Measurements from ENCODE around the gene TNN. TPM values are rescaled to one million over a fixed set of nuclear protein-coding genes. Genes with fewer than 3 reads are reported as not detected.
"Not testable (repeated sequence)": the region's sequence is repeated elsewhere in the genome, so short reads cannot be mapped to it uniquely, and the experiment has no call there.

TNN gene
- total RNA-seq (not detected), polyA plus RNA-seq (under 1 TPM in 1 of 4 donors, not detected in 3; 0.09 TPM)

- DNase-seq (no peak), ATAC-seq (ENCODE audit: low read depth in 2 of 2) (no peak)
- H3K27me3 Mint-ChIP-seq: peaks cover 38% of the 10 kb centered on the region
- H3K9me3 ChIP-seq (ENCODE audit: control insufficient read depth in 2 of 2, low read length in 2 of 2): no peaks in the 10 kb centered on the region
- peaks cover 0 to 7% (median 3%) of the 10 kb centered on the region in 4 donors for H3K4me1 Mint-ChIP-seq
- no peaks in the 10 kb centered on the region for H3K4me1 ChIP-seq (ENCODE audit: control insufficient read depth, insufficient read depth, low read length, poor library complexity, severe bottlenecking)
- H3K9me3 Mint-ChIP-seq: no peaks in the 10 kb centered on the region
- no peaks in the 10 kb centered on the region for H3K36me3 ChIP-seq (ENCODE audit: control insufficient read depth, insufficient read depth, low read length)
- H3K4me3 ChIP-seq (ENCODE audit: low read depth, low read length): no peak within 1 kb of the TSS
- H3K4me3 Mint-ChIP-seq: no peak within 1 kb of the TSS
- H3K27ac ChIP-seq (ENCODE audit: insufficient read depth, low read length, poor library complexity, severe bottlenecking): no peak within 1 kb of the TSS
- peaks cover 2% of the 10 kb centered on the region for H3K27me3 ChIP-seq (ENCODE audit: control insufficient read depth, insufficient read depth, low read length)
- no peak within 1 kb of the TSS for H3K27ac Mint-ChIP-seq
- no peaks in the 10 kb centered on the region for H3K36me3 Mint-ChIP-seq
These were observed at the start of gene TNN for GRCh38 chr1:175067362-175068106. Gene TNN, plus strand, starts transcription at chr1:175067833. Its CDS starts 9,586 bp downstream, at chr1:175077419.

- Histone ChIP-seq H3K4me3 (ENCODE audit: low read depth, low read length) (no peak overlapping the region), H3K4me1 (ENCODE audit: control insufficient read depth, insufficient read depth, low read length, poor library complexity, severe bottlenecking) (peaks cover 19% of the 10 kb centered on the region), H3K9me3 (ENCODE audit: control insufficient read depth in 2 of 2, low read length in 2 of 2) (no peaks in the 10 kb centered on the region), H3K27ac (ENCODE audit: insufficient read depth, low read length, poor library complexity, severe bottlenecking) (no peak overlapping the region), H3K27me3 (ENCODE audit: control insufficient read depth, insufficient read depth, low read length) (no peaks in the 10 kb centered on the region), H3K36me3 (ENCODE audit: control insufficient read depth, insufficient read depth, low read length) (peaks cover 47% of the 10 kb centered on the region)
- ATAC-seq (ENCODE audit: low read depth in 2 of 2): no peak
- Mint-ChIP-seq H3K4me1 (peaks cover 25 to 52% (median 37%) of the 10 kb centered on the region in 4 donors), H3K4me3 (no peak overlapping the region), H3K27ac (no peak overlapping the region), H3K36me3 (peaks cover 24% of the 10 kb centered on the region), H3K27me3 (no peaks in the 10 kb centered on the region), H3K9me3 (peaks cover 0 to 2% (median 0%) of the 10 kb centered on the region in 7 donors)
- no peak for DNase-seq
These were observed 48.1 kb upstream of the TNN start for GRCh38 chr1:175019524-175019923.

- H3K27me3 Mint-ChIP-seq: no peaks in the 10 kb centered on the region
- Histone ChIP-seq H3K27me3 (ENCODE audit: control insufficient read depth, insufficient read depth, low read length) (no peaks in the 10 kb centered on the region), H3K36me3 (ENCODE audit: control insufficient read depth, insufficient read depth, low read length) (peaks cover 11% of the 10 kb centered on the region), H3K4me1 (ENCODE audit: control insufficient read depth, insufficient read depth, low read length, poor library complexity, severe bottlenecking) (peaks cover 19% of the 10 kb centered on the region), H3K4me3 (ENCODE audit: low read depth, low read length) (peak within 1 kb of the TSS; percentile 99), H3K27ac (ENCODE audit: insufficient read depth, low read length, poor library complexity, severe bottlenecking) (peak within 1 kb of the TSS; percentile 91), H3K9me3 (ENCODE audit: control insufficient read depth in 2 of 2, low read length in 2 of 2) (no peaks in the 10 kb centered on the region)
- peak; percentile 88 to 93 for ATAC-seq (ENCODE audit: low read depth in 2 of 2)
- peaks cover 27 to 44% (median 32%) of the 10 kb centered on the region in 4 donors for H3K4me1 Mint-ChIP-seq
- peak within 1 kb of the TSS; percentile 90 to 96 (median 91) for H3K4me3 Mint-ChIP-seq
- peaks cover 4% of the 10 kb centered on the region for H3K36me3 Mint-ChIP-seq
- peak within 1 kb of the TSS; percentile 94 to 97 (median 96) for H3K27ac Mint-ChIP-seq
- H3K9me3 Mint-ChIP-seq: peaks cover 0 to 2% (median 0%) of the 10 kb centered on the region in 7 donors
- DNase-seq: peak; percentile 96 to 99 (median 97)
These were observed 44.4 kb upstream of the TNN start, which contains the start of gene MRPS14 for GRCh38 chr1:175023043-175023921. Gene MRPS14, minus strand, starts transcription at chr1:175023425. Its CDS starts 17 bp downstream, at chr1:175023408.

GRCh38 chr1:175023922-175024242 is 43.8 kb upstream of the TNN start:
- not testable (repeated sequence) for DNase-seq; ATAC-seq (ENCODE audit: low read depth in 2 of 2); H3K9me3 Mint-ChIP-seq; H3K27me3 Mint-ChIP-seq; H3K9me3 ChIP-seq (ENCODE audit: control insufficient read depth in 2 of 2, low read length in 2 of 2); H3K27me3 ChIP-seq (ENCODE audit: control insufficient read depth, insufficient read depth, low read length); H3K36me3 ChIP-seq (ENCODE audit: control insufficient read depth, insufficient read depth, low read length); H3K36me3 Mint-ChIP-seq
- Histone ChIP-seq H3K4me3 (ENCODE audit: low read depth, low read length) (peak overlapping the region; percentile 99), H3K27ac (ENCODE audit: insufficient read depth, low read length, poor library complexity, severe bottlenecking) (peak overlapping the region; percentile 91), H3K4me1 (ENCODE audit: control insufficient read depth, insufficient read depth, low read length, poor library complexity, severe bottlenecking) (peaks cover 19% of the 10 kb centered on the region)
- Mint-ChIP-seq H3K4me3 (peak overlapping the region; percentile 90 to 96 (median 91)), H3K27ac (peak overlapping the region; percentile 94 to 97 (median 96)), H3K4me1 (peaks cover 26 to 43% (median 31%) of the 10 kb centered on the region in 4 donors)

GRCh38 chr1:175024773-175025172 is 42.9 kb upstream of the TNN start:
- Histone ChIP-seq H3K9me3 (ENCODE audit: control insufficient read depth in 2 of 2, low read length in 2 of 2) (no peaks in the 10 kb centered on the region), H3K27me3 (ENCODE audit: control insufficient read depth, insufficient read depth, low read length) (no peaks in the 10 kb centered on the region), H3K4me1 (ENCODE audit: control insufficient read depth, insufficient read depth, low read length, poor library complexity, severe bottlenecking) (peaks cover 19% of the 10 kb centered on the region), H3K36me3 (ENCODE audit: control insufficient read depth, insufficient read depth, low read length) (peaks cover 3% of the 10 kb centered on the region), H3K4me3 (ENCODE audit: low read depth, low read length) (no peak overlapping the region), H3K27ac (ENCODE audit: insufficient read depth, low read length, poor library complexity, severe bottlenecking) (no peak overlapping the region)
- DNase-seq (no peak), ATAC-seq (ENCODE audit: low read depth in 2 of 2) (no peak)
- Mint-ChIP-seq H3K27ac (peak overlapping the region; percentile 92 to 96 (median 94)), H3K4me3 (peak overlapping the region; percentile 49 to 91 (median 82)), H3K27me3 (no peaks in the 10 kb centered on the region), H3K4me1 (peaks cover 29 to 45% (median 33%) of the 10 kb centered on the region in 4 donors), H3K36me3 (peaks cover 4% of the 10 kb centered on the region), H3K9me3 (peaks cover 0 to 2% (median 0%) of the 10 kb centered on the region in 7 donors)

- no peaks in the 10 kb centered on the region for H3K9me3 Mint-ChIP-seq
- no peaks in the 10 kb centered on the region for H3K36me3 Mint-ChIP-seq
- no peak for DNase-seq
- peaks cover 0 to 9% (median 6%) of the 10 kb centered on the region in 4 donors for H3K4me1 Mint-ChIP-seq
- no peak for ATAC-seq (ENCODE audit: low read depth in 2 of 2)
- H3K4me1 ChIP-seq (ENCODE audit: control insufficient read depth, insufficient read depth, low read length, poor library complexity, severe bottlenecking): no peaks in the 10 kb centered on the region
- H3K4me3 Mint-ChIP-seq: no peak overlapping the region
- no peaks in the 10 kb centered on the region for H3K9me3 ChIP-seq (ENCODE audit: control insufficient read depth in 2 of 2, low read length in 2 of 2)
- H3K27ac ChIP-seq (ENCODE audit: insufficient read depth, low read length, poor library complexity, severe bottlenecking): no peak overlapping the region
- no peaks in the 10 kb centered on the region for H3K36me3 ChIP-seq (ENCODE audit: control insufficient read depth, insufficient read depth, low read length)
- H3K27ac Mint-ChIP-seq: peak overlapping the region in 1 of 3 donors; percentile 19
- no peak overlapping the region for H3K4me3 ChIP-seq (ENCODE audit: low read depth, low read length)
- peaks cover 17% of the 10 kb centered on the region for H3K27me3 Mint-ChIP-seq
- peaks cover 4% of the 10 kb centered on the region for H3K27me3 ChIP-seq (ENCODE audit: control insufficient read depth, insufficient read depth, low read length)
These were observed 33.7 kb upstream of the TNN start for GRCh38 chr1:175033953-175034352.

- no peak overlapping the region for H3K4me3 ChIP-seq (ENCODE audit: low read depth, low read length)
- Mint-ChIP-seq H3K27ac (no peak overlapping the region), H3K4me1 (peaks cover 0 to 3% (median under 1%) of the 10 kb centered on the region in 4 donors), H3K27me3 (peaks cover 17% of the 10 kb centered on the region), H3K36me3 (no peaks in the 10 kb centered on the region), H3K4me3 (no peak overlapping the region), H3K9me3 (peaks cover 0 to 1% (median 0%) of the 10 kb centered on the region in 7 donors)
- no peaks in the 10 kb centered on the region for H3K36me3 ChIP-seq (ENCODE audit: control insufficient read depth, insufficient read depth, low read length)
- ATAC-seq (ENCODE audit: low read depth in 2 of 2): no peak
- H3K4me1 ChIP-seq (ENCODE audit: control insufficient read depth, insufficient read depth, low read length, poor library complexity, severe bottlenecking): no peaks in the 10 kb centered on the region
- no peaks in the 10 kb centered on the region for H3K9me3 ChIP-seq (ENCODE audit: control insufficient read depth in 2 of 2, low read length in 2 of 2)
- peaks cover 9% of the 10 kb centered on the region for H3K27me3 ChIP-seq (ENCODE audit: control insufficient read depth, insufficient read depth, low read length)
- H3K27ac ChIP-seq (ENCODE audit: insufficient read depth, low read length, poor library complexity, severe bottlenecking): no peak overlapping the region
- DNase-seq: no peak
These were observed 32.9 kb upstream of the TNN start for GRCh38 chr1:175034775-175035174.
